COR-L47 (cell line): ENCODE measurements around the gene CRELD2.

Experiments used
- DNase-seq: peaks from one replicate; lab custom pipeline; 2025; lab: John Stamatoyannopoulos, UW

Gene CRELD2

DNA sequence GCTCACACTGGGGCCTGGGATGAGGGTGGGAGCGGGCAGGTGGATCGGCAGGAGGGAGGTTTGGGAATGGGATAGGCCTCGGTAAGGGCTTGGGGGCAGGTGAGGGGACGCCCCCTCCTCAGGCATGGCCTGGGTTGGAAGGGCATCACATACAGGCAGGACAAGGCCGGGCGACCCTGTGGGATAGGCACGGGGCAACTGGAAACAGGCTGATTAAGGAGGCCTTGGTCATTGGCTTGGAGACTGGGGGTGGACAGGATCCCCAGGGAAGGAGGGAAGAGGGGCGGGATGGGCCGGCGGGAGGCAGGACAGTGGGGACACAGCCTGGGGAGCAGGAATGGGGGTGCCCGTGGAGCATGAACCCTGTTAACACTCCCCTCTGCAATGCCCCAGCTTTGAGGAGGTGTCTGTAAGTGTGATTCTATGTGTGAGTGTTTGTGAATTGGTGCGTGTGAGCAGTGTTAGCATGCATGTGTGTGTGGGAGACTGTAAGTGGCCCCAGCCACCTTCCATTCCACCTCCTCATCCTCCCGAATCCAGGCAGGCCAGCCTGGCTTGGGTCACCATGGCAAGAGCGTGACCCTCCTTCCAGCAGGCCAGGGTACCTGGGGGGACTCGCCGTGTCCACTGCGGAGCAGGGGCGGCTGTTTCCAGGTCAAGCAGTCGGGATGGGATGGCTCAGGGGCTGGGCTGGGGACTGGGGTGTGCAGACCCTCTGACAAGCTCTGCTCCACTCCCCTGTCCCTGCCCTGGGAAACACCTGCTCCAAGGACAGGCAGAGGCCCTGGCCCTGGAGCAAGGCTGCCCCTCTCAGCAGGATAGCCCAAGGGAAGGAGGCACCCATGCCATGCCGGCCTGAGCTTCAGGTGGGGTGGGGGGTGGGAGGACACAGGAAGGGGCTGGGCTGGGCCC lies 38.7 kb downstream of the CRELD2 start:
- no peak for DNase-seq

DNA sequence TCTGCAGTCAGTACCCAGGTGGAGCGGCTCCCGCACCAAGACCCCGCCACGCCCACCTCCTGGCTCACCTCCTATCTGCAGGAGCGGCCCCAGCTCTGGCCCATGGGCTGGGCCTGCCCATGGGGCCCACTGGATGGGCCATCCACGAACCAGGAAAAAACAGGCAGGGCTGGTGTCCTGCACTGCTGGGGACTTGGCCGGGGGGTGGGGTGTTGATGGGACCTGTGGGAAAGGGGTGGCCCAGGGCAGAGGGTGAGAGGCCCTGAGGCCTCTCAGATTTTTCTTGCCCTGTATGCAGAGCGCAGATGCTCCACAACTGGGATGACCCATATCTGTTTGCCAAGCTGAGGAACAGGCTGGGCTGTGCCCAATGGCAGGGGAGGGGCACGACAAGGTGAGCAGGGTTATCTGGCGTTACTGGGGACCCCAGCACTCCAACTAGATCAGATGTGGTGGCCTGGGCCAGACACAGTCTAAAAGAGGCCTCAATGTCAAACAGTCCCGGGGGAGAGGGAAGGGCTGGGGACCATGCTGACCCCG lies 39.5 kb downstream of the CRELD2 start:
- no peak for DNase-seq

DNA sequence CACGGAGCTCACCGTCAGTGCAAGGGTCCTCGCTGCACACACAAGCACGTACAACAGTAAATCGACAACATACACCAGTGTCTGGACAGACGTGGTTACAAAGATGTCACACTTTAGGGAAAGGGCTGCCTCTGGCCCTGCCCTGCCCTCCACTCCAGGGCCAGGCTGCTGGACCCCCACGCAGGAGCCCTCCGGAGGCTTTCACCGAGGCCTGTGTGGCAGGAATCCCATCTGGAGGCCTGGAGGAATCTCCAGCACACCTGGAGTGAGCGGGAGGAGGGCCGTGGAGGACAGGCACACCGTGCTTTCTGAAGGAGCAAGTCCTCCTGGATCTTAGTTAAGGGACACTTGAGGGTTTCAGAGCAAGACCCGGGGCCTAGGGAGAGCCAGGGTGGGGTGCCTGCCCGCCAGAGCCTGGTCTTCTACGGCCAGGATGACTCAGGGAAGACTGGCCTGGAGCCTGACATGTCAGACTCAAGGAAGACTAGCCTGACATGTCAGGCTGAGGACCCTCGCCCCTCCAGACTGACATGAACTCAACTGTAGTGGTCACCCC lies 40.0 kb downstream of the CRELD2 start:
- DNase-seq, result no peak

DNA sequence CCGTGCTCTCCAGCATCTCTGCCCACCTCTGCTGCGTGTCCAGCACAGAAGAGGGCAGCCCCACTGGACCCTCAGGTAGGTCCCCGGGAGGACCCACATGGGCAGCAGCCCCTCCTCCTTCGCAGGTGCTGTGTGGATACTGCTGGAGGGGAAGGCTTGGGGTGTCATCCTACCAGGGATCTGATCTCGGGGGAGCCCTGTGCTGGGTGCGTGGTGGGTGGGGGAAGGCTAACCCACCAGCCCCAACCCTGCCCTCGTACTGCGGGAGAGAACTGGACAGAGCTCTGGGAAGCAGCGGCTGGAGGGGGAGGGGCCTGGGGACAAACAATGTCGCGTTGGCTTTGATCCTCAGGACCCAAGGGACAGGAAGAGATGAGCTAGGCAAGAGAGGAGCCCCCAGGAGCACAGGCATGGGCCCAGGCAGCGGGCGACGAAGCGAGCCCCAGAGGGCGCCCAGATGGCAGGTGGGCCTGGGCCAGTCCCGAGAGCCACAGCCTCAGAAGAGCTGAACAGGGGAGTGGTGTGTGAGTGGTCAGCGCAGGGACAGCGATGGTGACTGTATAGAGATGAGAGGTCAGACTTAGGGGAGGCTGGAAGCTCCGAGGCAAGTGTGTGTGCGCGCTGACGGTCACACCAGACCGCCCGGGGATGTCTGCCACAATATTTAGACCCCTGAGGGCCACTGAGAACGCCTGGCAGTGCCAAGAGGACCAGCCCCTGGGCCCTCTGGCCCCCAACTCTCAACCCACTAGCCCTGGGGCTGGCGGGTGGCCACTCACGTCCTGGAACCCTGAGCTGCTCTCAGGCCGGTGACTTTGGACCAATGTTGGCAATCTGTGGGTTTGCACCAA lies 40.7 kb downstream of the CRELD2 start:
- DNase-seq, result no peak

DNA sequence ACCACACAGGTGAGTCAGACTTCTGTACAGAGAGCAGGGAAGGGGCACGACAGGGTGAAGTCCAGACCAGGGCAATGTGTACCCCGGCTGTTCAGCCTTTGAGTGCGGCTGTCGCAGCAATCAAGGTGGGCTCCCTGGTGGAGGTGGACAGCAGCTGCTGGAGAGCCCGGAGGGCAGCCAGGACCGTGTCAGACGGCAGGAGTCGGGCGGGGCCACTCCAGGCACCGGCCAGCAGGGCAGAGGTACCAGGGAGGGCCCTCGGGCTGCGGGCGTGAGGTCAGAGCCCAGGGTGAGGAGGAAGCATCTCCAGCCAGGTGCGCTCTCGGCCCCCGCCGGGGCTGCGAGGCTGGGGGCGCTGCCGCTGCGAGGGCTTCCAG lies 41.3 kb downstream of the CRELD2 start:
- DNase-seq, result no peak

DNA sequence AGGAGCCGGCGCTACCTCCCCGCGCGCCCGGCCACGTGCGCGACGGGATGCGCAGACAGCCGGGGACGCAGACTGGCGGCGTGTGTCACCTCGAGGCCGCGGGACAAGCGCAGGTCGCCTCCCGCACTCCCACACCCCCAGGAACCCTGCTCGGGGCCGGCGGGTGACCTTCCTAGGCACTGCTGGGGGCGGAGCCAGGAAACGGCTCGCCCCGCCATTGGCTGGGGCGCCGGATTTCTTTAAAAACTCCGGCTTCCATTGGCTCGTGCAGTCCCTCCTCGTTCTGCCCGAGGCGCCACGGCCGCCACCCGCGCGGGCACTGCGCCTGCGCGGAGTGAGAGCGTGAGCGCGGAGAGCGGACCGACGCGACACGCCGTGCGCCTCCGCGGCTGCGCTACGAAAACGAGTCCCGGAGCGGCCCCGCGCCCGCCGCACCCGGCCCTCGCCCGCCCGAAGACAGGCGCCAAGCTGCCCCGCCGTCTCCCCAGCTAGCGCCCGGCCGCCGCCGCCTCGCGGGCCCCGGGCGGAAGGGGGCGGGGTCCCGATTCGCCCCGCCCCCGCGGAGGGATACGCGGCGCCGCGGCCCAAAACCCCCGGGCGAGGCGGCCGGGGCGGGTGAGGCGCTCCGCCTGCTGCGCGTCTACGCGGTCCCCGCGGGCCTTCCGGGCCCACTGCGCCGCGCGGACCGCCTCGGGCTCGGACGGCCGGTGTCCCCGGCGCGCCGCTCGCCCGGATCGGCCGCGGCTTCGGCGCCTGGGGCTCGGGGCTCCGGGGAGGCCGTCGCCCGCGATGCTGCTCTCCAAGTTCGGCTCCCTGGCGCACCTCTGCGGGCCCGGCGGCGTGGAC lies 41.9 kb downstream of the CRELD2 start, which contains the start of gene PIM3:
TSS of gene PIM3 (plus strand) at position 614 of the 846 bp plus-strand sequence. CDS start at position 790, 176 bp downstream.
- DNase-seq, result peak; percentile 95

DNA sequence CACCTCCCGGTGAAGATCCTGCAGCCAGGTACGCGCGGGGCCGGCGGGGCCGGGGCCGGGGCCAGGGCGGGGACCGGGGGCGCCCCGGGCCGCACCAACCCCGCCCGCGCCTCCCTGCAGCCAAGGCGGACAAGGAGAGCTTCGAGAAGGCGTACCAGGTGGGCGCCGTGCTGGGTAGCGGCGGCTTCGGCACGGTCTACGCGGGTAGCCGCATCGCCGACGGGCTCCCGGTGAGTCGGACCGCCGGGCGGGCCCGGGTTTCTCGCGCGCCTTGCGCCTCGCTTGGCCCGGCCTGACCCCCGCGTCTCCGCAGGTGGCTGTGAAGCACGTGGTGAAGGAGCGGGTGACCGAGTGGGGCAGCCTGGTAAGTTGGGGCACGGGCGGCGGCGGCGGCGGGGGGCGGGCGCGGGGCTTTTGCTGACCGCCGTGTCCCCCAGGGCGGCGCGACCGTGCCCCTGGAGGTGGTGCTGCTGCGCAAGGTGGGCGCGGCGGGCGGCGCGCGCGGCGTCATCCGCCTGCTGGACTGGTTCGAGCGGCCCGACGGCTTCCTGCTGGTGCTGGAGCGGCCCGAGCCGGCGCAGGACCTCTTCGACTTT lies 42.7 kb downstream of the CRELD2 start:
- DNase-seq, result peak; percentile 40

DNA sequence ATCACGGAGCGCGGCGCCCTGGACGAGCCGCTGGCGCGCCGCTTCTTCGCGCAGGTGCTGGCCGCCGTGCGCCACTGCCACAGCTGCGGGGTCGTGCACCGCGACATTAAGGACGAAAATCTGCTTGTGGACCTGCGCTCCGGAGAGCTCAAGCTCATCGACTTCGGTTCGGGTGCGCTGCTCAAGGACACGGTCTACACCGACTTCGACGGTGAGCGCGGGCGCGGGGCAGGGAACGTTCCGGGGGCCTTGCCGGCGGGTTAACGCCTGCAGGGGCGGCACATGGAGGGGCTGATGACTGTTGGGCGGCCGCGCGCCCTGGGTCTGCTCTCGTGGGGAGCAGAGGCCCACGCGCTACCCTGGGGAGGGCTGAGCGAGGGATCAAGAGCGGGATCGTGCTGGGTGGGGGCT lies 43.2 kb downstream of the CRELD2 start:
- no peak for DNase-seq

DNA sequence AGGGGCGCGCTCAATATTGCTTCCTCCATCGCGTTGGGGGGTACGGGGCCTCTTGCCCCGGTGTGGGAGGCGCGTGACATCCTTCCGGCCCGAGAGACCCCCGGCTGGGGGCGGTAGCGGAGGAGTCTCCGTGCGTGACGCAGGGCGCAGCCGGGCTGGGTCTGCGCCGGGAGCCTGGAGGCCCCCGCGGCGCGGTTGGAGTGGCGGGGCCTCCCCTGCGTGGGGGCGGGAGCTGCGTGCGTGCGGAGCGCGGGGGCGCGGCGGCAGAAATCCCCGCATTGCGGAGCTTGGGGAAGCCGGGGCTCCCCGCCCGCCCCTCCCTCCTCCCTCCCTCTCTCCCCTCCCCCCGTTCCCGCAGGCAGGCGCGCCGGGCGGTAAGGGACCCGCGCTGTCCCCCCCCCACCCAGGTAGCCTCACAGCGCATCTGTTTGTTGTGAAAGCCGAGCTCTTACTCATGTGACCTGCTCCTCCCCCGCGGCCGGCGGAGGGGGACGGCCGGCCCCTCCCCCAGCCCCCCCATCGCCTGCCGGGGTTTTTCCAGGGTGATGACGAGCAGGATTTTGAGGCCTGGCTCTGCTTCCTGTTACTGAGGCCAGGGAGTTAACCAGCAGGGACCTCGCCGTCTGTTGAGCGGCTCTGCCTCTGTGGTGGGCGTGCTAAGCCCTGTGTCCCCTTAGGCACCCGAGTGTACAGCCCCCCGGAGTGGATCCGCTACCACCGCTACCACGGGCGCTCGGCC lies 43.7 kb downstream of the CRELD2 start:
- peak; percentile 89 for DNase-seq

DNA sequence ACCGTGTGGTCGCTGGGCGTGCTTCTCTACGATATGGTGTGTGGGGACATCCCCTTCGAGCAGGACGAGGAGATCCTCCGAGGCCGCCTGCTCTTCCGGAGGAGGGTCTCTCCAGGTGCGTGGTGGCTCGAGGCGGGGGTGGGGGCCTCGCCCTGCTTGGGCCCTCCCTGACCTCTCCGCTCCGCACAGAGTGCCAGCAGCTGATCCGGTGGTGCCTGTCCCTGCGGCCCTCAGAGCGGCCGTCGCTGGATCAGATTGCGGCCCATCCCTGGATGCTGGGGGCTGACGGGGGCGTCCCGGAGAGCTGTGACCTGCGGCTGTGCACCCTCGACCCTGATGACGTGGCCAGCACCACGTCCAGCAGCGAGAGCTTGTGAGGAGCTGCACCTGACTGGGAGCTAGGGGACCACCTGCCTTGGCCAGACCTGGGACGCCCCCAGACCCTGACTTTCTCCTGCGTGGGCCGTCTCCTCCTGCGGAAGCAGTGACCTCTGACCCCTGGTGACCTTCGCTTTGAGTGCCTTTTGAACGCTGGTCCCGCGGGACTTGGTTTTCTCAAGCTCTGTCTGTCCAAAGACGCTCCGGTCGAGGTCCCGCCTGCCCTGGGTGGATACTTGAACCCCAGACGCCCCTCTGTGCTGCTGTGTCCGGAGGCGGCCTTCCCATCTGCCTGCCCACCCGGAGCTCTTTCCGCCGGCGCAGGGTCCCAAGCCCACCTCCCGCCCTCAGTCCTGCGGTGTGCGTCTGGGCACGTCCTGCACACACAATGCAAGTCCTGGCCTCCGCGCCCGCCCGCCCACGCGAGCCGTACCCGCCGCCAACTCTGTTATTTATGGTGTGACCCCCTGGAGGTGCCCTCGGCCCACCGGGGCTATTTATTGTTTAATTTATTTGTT lies 44.6 kb downstream of the CRELD2 start:
- DNase-seq, result no peak

DNA sequence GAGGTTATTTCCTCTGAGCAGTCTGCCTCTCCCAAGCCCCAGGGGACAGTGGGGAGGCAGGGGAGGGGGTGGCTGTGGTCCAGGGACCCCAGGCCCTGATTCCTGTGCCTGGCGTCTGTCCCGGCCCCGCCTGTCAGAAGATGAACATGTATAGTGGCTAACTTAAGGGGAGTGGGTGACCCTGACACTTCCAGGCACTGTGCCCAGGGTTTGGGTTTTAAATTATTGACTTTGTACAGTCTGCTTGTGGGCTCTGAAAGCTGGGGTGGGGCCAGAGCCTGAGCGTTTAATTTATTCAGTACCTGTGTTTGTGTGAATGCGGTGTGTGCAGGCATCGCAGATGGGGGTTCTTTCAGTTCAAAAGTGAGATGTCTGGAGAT lies 45.2 kb downstream of the CRELD2 start:
- DNase-seq, result peak; percentile 88

DNA sequence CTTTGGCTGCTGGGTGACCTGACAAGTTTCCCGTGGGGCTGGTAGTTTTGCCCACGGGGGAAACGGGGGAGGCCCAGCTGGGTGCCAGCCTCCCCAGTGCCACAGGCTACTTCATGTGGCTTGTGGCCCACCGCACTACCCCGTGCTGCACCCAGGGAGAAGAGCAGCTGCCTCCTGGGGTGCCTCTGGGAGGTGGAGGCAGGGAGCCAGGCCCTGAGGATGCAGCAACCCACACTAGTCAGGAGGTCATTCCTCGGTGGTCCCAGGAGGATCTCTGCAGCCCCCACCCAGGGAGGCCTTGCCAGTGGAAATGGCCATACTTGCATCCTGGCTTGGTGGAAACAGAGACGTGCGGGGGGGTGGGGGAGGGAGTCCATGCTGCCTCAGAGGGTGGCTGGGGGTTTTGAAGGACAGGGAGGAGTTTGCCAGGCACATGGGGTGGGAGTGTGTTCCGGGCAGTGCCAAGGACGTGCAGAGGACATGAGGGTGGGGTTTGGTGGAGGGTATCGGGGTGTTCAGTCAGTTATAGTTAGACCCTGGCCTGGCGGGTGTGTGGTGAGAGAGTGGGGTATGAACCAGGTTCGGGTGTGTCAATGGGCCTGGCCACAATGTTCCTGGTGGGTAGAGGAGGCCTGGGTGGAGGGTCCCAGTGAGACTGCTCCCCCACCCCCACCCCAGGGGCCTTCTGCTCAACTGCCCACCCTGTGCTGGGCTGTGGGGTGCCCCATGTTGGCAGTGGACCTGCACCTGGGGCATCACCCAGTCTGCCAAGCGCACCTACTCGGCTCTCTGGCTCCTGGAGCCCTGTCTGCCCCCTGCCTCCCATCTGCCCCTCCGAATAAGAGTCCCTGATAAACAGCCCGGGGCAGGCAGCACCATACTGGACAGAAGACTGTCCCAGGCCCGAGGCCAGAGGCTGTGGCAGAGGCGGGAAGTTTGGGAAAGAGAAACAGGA lies 46.0 kb downstream of the CRELD2 start:
- no peak for DNase-seq

DNA sequence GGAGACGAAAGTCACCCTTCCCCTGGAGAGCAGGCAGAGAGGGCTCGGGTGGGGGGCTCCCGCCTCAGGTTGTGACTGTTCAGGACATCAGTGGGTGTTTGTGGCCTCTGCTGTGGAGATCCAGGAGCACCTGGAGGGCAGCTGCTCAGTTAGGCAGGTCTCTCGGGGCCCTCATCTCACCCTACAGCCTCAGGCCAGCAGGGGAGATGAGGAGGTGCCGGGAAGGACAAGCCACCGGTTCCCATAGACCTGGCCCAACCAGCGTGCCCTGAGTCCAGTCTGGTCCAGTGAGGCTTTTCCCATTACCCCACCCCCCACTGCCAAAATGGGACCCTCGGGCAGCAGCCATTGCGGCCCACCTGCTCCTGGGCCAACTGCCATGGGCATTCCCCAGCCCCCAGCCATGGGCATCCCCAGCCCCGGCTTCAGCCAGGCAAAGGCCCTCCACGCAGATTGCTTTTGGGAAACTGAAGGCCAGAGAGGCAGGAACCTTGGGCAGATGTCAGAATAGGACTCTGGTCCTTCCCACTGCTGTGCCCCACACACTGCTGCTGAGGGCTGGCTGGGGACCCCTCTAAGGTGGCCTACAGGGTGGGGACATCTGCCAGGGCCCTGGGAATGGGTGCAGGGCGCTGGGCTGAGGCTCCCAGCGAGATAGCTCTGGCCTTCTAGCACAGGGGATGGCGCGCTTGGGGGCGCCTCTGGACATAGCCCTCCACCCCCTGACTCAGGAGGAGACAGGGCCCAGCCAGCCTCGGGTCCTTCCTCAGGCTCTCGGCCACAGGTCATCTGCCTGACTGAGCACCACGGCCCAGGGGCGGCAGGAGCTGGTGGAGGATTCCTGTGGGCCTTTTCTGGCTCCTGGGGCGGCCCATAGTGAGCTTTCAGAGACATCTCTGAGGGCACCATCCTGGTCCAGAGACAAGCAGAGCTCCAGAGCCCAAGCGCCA lies 46.9 kb downstream of the CRELD2 start:
- no peak for DNase-seq

DNA sequence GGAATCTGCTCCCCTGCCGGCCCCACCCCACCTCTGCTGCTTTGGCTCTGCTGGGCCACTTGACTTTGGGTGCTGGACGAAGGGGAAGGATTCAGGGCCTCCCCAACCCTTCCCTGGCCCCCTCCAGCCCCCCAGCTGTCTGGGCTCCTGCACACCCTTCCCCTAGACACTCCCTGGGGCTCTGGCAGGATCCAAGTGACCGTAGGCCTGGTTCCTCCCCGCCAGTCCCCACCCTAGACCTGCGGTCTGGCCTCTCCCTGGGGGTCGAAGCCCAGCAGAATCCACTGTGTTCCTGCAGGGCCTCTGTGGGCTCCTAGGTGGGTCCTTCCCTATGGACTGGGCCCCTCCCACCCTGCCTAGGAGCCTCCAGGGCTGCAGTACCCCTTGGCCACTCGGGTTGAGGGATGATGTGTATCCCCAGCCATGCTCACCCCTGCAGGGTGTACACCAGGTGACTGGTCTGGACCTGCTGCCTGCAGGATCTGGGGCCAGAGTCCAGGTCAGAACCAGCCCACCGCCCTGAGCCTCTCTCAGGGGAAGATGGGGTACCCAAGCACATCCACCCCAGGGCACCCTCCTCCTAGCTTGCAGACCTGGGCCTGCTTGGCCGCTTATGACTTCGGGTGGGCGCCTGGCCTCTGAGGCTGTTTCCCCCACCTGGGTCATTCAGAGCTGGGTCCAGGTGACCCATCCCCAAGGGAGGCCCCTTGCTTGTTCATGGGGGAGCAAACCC lies 47.8 kb downstream of the CRELD2 start:
- no peak for DNase-seq

DNA sequence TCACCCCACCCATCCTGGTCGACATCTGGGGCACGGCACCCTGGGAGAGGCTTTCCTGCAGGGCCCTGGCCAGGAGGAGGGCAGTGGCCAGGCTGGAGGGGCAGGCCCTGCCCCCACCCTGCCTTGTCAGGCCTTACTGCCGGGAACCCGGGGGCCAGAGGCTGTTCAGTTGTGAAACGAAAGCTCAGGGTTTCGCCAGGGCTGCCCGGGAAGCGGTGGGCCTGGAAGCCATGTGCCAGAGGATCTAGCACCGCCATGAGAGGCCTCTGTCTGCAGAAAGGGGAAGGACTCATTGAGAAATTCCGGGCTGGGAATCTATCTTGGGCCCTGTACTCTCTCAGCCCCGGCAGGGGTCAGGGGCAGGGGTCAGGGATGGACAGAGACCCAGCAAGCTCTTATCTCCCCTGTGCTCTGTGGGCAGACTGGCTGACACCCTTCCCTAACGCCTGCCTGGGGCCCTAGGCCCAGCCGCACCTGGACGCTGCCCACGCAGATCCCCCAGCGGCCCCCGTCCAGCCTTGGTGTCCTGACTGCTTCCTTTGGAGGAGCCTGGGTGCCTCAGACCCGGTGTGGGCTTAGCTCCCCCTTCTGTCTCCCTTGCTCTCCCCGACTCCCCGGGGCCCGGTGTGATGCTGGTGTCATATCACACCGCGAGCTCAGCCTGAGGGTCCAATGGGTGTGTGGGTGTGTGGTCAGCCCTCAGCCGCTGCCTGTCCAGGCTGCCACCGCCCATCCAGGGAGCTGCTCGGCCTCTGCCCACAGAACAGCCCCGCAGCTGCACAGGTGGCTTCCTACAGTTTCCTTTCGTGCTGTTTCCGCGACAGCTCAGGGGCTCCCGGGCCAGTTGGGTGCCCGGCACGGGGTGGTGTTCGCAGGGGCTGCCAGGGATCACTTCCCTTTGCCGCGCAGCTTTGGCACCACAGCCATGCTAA lies 48.6 kb downstream of the CRELD2 start:
- DNase-seq, result no peak
